ENCODE measurements around the gene CGNL1. TPM values are rescaled to one million over a fixed set of nuclear protein-coding genes. Genes with fewer than 3 reads are reported as not detected.

CGNL1 gene
- total RNA-seq, 1 donor from 2014 or later: 0.11 TPM

DNA sequence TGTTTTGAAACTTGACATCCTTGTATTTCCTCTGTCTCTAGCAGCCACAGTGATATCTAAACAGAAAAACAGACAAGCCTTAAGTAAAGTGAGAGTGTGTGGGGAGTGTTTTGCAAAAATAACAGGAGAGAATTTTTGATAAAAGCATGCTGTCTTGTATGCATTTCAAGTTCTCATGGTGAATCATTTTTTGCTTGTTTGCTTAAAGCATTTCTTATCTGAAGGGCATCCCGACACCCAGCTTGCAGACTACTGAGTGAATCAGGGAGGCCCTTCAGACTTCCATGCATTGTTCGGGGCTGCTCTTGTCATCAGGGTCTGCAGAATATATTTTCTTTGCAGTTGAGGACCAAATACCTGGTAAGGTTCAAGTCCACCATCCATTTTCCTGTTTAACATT is 8.5 kb downstream of the CGNL1 start:
- peaks cover 13% of the 10 kb centered on the region for H3K27me3 Mint-ChIP-seq
- no peaks in the 10 kb centered on the region for H3K36me3 Mint-ChIP-seq (ENCODE audit: low read depth)
- no peaks in the 10 kb centered on the region for H3K9me3 Mint-ChIP-seq
- ChIA-PET CTCF (no interaction called here), POLR2A (no interaction called here)
- TF ChIP-seq, protein P1, sequence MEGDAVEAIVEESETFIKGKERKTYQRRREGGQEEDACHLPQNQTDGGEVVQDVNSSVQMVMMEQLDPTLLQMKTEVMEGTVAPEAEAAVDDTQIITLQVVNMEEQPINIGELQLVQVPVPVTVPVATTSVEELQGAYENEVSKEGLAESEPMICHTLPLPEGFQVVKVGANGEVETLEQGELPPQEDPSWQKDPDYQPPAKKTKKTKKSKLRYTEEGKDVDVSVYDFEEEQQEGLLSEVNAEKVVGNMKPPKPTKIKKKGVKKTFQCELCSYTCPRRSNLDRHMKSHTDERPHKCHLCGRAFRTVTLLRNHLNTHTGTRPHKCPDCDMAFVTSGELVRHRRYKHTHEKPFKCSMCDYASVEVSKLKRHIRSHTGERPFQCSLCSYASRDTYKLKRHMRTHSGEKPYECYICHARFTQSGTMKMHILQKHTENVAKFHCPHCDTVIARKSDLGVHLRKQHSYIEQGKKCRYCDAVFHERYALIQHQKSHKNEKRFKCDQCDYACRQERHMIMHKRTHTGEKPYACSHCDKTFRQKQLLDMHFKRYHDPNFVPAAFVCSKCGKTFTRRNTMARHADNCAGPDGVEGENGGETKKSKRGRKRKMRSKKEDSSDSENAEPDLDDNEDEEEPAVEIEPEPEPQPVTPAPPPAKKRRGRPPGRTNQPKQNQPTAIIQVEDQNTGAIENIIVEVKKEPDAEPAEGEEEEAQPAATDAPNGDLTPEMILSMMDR (IDR thresholded peaks at IDR 0.05): no peak
- ATAC-seq (ENCODE audit: low read depth) (no peak), DNase-seq (no peak)
- no peak overlapping the region for H3K27ac Mint-ChIP-seq
- intact Hi-C loops (cut with micrococcal nuclease): no loop called here
- no peak overlapping the region for H3K4me3 Mint-ChIP-seq
- H3K4me1 Mint-ChIP-seq: no peaks in the 10 kb centered on the region

GRCh38 chr15:57385923-57386390 is 9.7 kb downstream of the CGNL1 start:
- intact Hi-C loops (cut with micrococcal nuclease): no loop called here

GRCh38 chr15:57386976-57387375 is 10.7 kb downstream of the CGNL1 start:
- peaks cover under 1% of the 10 kb centered on the region for H3K27me3 Mint-ChIP-seq
- ChIA-PET POLR2A (no interaction called here), CTCF (no interaction called here)
- intact Hi-C loops (cut with micrococcal nuclease): no loop called here
- H3K36me3 Mint-ChIP-seq (ENCODE audit: low read depth): no peaks in the 10 kb centered on the region
- no peaks in the 10 kb centered on the region for H3K4me1 Mint-ChIP-seq
- H3K9me3 Mint-ChIP-seq: peaks cover 5% of the 10 kb centered on the region
- DNase-seq (no peak), ATAC-seq (ENCODE audit: low read depth) (no peak)
- H3K4me3 Mint-ChIP-seq: no peak overlapping the region
- TF ChIP-seq, protein P1 (IDR thresholded peaks at IDR 0.05): no peak
- no peak overlapping the region for H3K27ac Mint-ChIP-seq

More at GRCh38 chr15:57385923-57386390, 9.7 kb downstream of the CGNL1 start:
- peaks cover 2% of the 10 kb centered on the region for H3K9me3 Mint-ChIP-seq
- CTCF ChIA-PET: no interaction called here
- DNase-seq (no peak), ATAC-seq (ENCODE audit: low read depth) (no peak)
- H3K36me3 Mint-ChIP-seq (ENCODE audit: low read depth): no peaks in the 10 kb centered on the region
- peaks cover 4% of the 10 kb centered on the region for H3K27me3 Mint-ChIP-seq
- POLR2A ChIA-PET: no interaction called here
- H3K27ac Mint-ChIP-seq: no peak overlapping the region
- TF ChIP-seq, protein P1 (IDR thresholded peaks at IDR 0.05): no peak
- no peak overlapping the region for H3K4me3 Mint-ChIP-seq
- no peaks in the 10 kb centered on the region for H3K4me1 Mint-ChIP-seq

GRCh38 chr15:57387564-57388076 is 11.3 kb downstream of the CGNL1 start:
- CTCF ChIA-PET: no interaction called here
- Mint-ChIP-seq H3K4me1 (no peaks in the 10 kb centered on the region), H3K9me3 (peaks cover 5% of the 10 kb centered on the region), H3K36me3 (ENCODE audit: low read depth) (no peaks in the 10 kb centered on the region), H3K4me3 (no peak overlapping the region), H3K27ac (no peak overlapping the region), H3K27me3 (no peaks in the 10 kb centered on the region)
- intact Hi-C loops (cut with micrococcal nuclease): no loop called here
- DNase-seq (no peak), ATAC-seq (ENCODE audit: low read depth) (no peak)
- TF ChIP-seq, protein P1 (IDR thresholded peaks at IDR 0.05): no peak
- POLR2A ChIA-PET: no interaction called here

- no peaks in the 10 kb centered on the region for H3K27me3 Mint-ChIP-seq
- no peaks in the 10 kb centered on the region for H3K4me1 Mint-ChIP-seq
- no peak overlapping the region for H3K4me3 Mint-ChIP-seq
- H3K9me3 Mint-ChIP-seq: peaks cover 5% of the 10 kb centered on the region
- CTCF ChIA-PET: no interaction called here
- no peaks in the 10 kb centered on the region for H3K36me3 Mint-ChIP-seq (ENCODE audit: low read depth)
- DNase-seq: no peak
- intact Hi-C loops (cut with micrococcal nuclease): no loop called here
- H3K27ac Mint-ChIP-seq: no peak overlapping the region
- POLR2A ChIA-PET: no interaction called here
- ATAC-seq (ENCODE audit: low read depth): no peak
- TF ChIP-seq, protein P1 (IDR thresholded peaks at IDR 0.05): no peak
These were observed 12.2 kb downstream of the CGNL1 start for GRCh38 chr15:57388464-57388863.

Measured in activated B cell treated with CpG ODN at 0.5 μM for 24 hours (primary cell).